CD14-positive monocyte (primary cell): ENCODE data around the gene ZNF211. TPM values are rescaled to one million over a fixed set of nuclear protein-coding genes. Genes with fewer than 3 reads are reported as not detected.
A peak's percentile ranks its signal among the peaks of the same experiment; 100 is the strongest.

ENCODE experiments used
- DNase-seq, 3 donors: peaks; one replicate each; pipeline ENCODE4 v3.0.0-alpha.2; 2011 to 2022
- H2AFZ ChIP-seq: 2 replicates; pipeline ENCODE4 v1.6.0; 2012; ENCODE audit warnings: mild to moderate bottlenecking, low read depth, low read length, inconsistent platforms; ENCODE audit not compliant: insufficient read depth, poor library complexity, severe bottlenecking
- H3K27ac ChIP-seq, 2 donors: 1 replicate in 1 of 2; 2 replicates in 1 of 2; pipeline ENCODE4 v1.5.1; 2012 to 2013; ENCODE audit warnings: low read length in 2 of 2, control low read depth in 1 of 2, inconsistent platforms in 1 of 2, low read depth in 1 of 2, mild to moderate bottlenecking in 1 of 2
- H3K27me3 ChIP-seq, 2 donors: one replicate each; pipeline versions ENCODE4 v1.6.0 to v1.6.1; 2011 to 2013; ENCODE audit warnings: low read length in 2 of 2; ENCODE audit not compliant: control insufficient read depth in 2 of 2, insufficient read depth in 2 of 2
- H3K36me3 ChIP-seq, 2 donors: replicated peaks in 1 of 2; 1 replicate in 1 of 2; 2 replicates in 1 of 2; pipeline versions ENCODE4 v1.5.1 to v1.6.1; 2012 to 2013; ENCODE audit warnings: low read length in 2 of 2, control low read depth in 1 of 2, inconsistent platforms in 1 of 2, mild to moderate bottlenecking in 1 of 2; ENCODE audit not compliant: insufficient read depth in 2 of 2, control insufficient read depth in 1 of 2
- H3K4me1 ChIP-seq, 2 donors: 1 replicate in 1 of 2; 2 replicates in 1 of 2; pipeline versions ENCODE4 v1.5.1 to v1.6.1; 2012 to 2013; ENCODE audit warnings: low read length in 2 of 2, control low read depth in 1 of 2, inconsistent platforms in 1 of 2, mild to moderate bottlenecking in 1 of 2, moderate library complexity in 1 of 2; ENCODE audit not compliant: insufficient read depth in 2 of 2, control insufficient read depth in 1 of 2
- H3K4me2 ChIP-seq: replicated peaks from 2 replicates; pipeline ENCODE3; 2012; ENCODE audit warnings: low read length, moderate library complexity, mild to moderate bottlenecking; ENCODE audit not compliant: poor library complexity, severe bottlenecking; ENCODE audit errors: extremely low read depth
- H3K4me3 ChIP-seq, 3 experiments: fragments of 200-600 bp in 1 of 3; sonication (generic) in 1 of 3; replicated peaks in 1 of 3; 1 replicate in 2 of 3; 2 replicates in 1 of 3; pipeline ENCODE4 v1.5.1; 2011 to 2013; ENCODE audit warnings: low read length in 3 of 3, mild to moderate bottlenecking in 3 of 3, control low read depth in 2 of 3, low read depth in 2 of 3, inconsistent platforms in 1 of 3, moderate library complexity in 1 of 3
- H3K79me2 ChIP-seq: 2 replicates; pipeline ENCODE4 v1.6.0; 2012; ENCODE audit warnings: mild to moderate bottlenecking, control low read depth, inconsistent platforms, low read length, moderate library complexity; ENCODE audit not compliant: insufficient read depth
- H3K9ac ChIP-seq: 2 replicates; pipeline ENCODE4 v1.6.0; 2017; ENCODE audit warnings: low read length, mild to moderate bottlenecking; ENCODE audit not compliant: insufficient read depth, poor library complexity, severe bottlenecking
- H3K9me3 ChIP-seq, 2 donors: replicated peaks in 1 of 2; 1 replicate in 1 of 2; 2 replicates in 1 of 2; pipeline versions ENCODE4 v1.5.1 to v1.6.1; 2012 to 2013; ENCODE audit warnings: low read length in 2 of 2, control low read depth in 1 of 2; ENCODE audit not compliant: control insufficient read depth in 1 of 2, insufficient read depth in 1 of 2
- H4K20me1 ChIP-seq: 2 replicates; pipeline ENCODE4 v1.6.0; 2012; ENCODE audit warnings: mild to moderate bottlenecking, low read length, control low read depth, moderate library complexity; ENCODE audit not compliant: insufficient read depth
- H3K27ac Mint-ChIP-seq, 7 donors: one replicate each; pipeline ENCODE4 v1.8.0; 2020; ENCODE audit warnings: mild to moderate bottlenecking in 7 of 7, mixed read lengths in 7 of 7, moderate library complexity in 6 of 7, inconsistent platforms in 2 of 7
- H3K27me3 Mint-ChIP-seq, 3 donors: one replicate each; pipeline ENCODE4 v1.8.0; 2021 to 2022; ENCODE audit warnings: low read depth in 3 of 3, mild to moderate bottlenecking in 3 of 3, mixed read lengths in 3 of 3, moderate library complexity in 3 of 3, inconsistent platforms in 1 of 3
- H3K36me3 Mint-ChIP-seq, 2 donors: one replicate each; pipeline ENCODE4 v1.8.0; 2020; ENCODE audit warnings: mixed read lengths in 2 of 2, inconsistent platforms in 1 of 2, mild to moderate bottlenecking in 1 of 2
- H3K4me1 Mint-ChIP-seq: one replicate; pipeline ENCODE4 v1.8.0; 2020; ENCODE audit warnings: mild to moderate bottlenecking, mixed read lengths
- H3K4me3 Mint-ChIP-seq, 2 donors: one replicate each; pipeline ENCODE4 v1.8.0; 2020; ENCODE audit warnings: mild to moderate bottlenecking in 2 of 2, mixed read lengths in 2 of 2, moderate library complexity in 1 of 2
- H3K9me3 Mint-ChIP-seq, 7 donors: one replicate each; pipeline ENCODE4 v1.8.0; 2020 to 2022; ENCODE audit warnings: mixed read lengths in 7 of 7, mild to moderate bottlenecking in 6 of 7, moderate library complexity in 6 of 7, inconsistent platforms in 2 of 7
- WGBS: methylation state at CpG from one replicate; pipeline ENCODE4 v1.1.5; 2013; ENCODE audit warnings: missing lambda C conversion rate; ENCODE audit not compliant: insufficient coverage; 5-methylcytosine and 5-hydroxymethylcytosine counted together
- intact Hi-C, 2 donors: fragments of 100-400 bp; cut with micrococcal nuclease; formaldehyde crosslinking; loops; one replicate each; pipeline versions ENCODE4 v1.15.0 to v1.15.1; 2023
- polyA plus RNA-seq, 3 donors: library from polyadenylated mRNA; depleted of rRNA in 1 of 3; unstranded in 2 of 3; stranded (reverse) in 1 of 3; fragments of 300-500 nt in 2 of 3; fragments of >200 nt in 1 of 3; fragmentation: Illumina TruSeq in 2 of 3; gene quantifications; 1 replicate in 2 of 3; 2 replicates in 1 of 3; pipeline ENCODE4 v1.2.3, GENCODE V29; 2012 to 2021
- TF ChIP-seq, protein P1 (sequence below): fragments of 200-600 bp; IDR thresholded peaks from one replicate; pipeline ENCODE4 v1.8.0; 2022; ENCODE audit warnings: antibody characterized with exemption, mild to moderate bottlenecking

ZNF211 gene
- polyA plus RNA-seq, 3 donors = 4.5 to 13.9 (median 6.1) TPM

DNA sequence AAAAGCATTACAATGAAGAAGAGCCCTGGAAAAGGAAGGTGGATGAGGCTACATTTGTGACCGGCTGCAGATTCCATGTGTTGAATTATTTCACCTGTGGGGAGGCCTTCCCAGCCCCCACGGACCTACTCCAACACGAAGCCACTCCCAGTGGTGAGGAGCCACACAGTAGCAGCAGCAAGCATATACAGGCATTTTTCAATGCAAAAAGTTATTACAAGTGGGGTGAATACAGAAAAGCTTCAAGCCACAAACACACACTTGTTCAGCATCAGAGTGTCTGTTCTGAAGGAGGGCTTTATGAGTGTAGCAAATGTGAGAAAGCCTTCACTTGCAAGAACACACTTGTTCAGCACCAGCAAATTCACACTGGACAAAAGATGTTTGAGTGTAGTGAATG, 53.8 kb downstream of the ZNF211 start:
- peaks cover 20 to 64% of the 10 kb centered on the region in 2 donors for H3K36me3 ChIP-seq

DNA sequence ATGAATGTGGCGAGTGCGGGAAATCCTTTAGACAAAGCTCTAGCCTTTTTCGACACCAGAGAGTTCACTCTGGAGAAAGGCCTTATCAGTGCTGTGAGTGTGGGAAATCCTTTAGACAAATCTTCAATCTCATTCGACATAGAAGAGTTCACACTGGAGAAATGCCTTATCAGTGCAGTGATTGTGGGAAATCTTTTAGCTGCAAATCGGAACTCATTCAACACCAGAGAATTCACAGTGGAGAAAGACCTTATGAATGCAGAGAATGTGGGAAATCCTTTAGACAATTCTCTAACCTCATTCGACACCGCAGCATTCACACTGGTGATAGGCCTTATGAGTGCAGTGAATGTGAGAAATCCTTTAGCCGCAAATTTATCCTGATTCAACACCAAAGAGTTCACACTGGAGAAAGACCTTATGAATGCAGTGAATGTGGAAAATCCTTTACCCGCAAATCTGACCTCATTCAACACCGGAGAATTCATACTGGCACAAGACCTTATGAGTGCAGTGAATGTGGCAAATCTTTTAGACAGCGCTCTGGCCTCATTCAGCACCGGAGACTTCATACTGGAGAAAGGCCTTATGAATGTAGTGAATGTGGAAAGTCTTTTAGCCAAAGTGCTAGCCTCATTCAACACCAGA, 54.5 kb downstream of the ZNF211 start:
- Mint-ChIP-seq H3K36me3 (peaks cover 57 to 73% of the 10 kb centered on the region in 2 donors), H3K4me1 (peaks cover 11% of the 10 kb centered on the region), H3K27me3 (no peaks in the 10 kb centered on the region), H3K9me3 (peaks cover 73 to 93% (median 90%) of the 10 kb centered on the region in 7 donors), H3K4me3 (no peak overlapping the region), H3K27ac (peak overlapping the region in 1 of 7 donors; percentile 18)
- intact Hi-C loops = no loop called here
- no peak overlapping the region for H3K4me2 ChIP-seq
- peaks cover 20 to 64% of the 10 kb centered on the region in 2 donors for H3K36me3 ChIP-seq
- DNase-seq = no peak
- peak overlapping the region in 1 of 3 experiments; percentile 38 for H3K4me3 ChIP-seq
- H2AFZ ChIP-seq = no peak overlapping the region
- no peaks in the 10 kb centered on the region for H3K27me3 ChIP-seq
- peaks cover 4 to 7% of the 10 kb centered on the region in 2 donors for H3K4me1 ChIP-seq
- H3K9me3 ChIP-seq = peaks cover 87 to 98% of the 10 kb centered on the region in 2 donors
- H3K27ac ChIP-seq = no peak overlapping the region
- H3K9ac ChIP-seq = no peak overlapping the region
- TF ChIP-seq, protein P1, sequence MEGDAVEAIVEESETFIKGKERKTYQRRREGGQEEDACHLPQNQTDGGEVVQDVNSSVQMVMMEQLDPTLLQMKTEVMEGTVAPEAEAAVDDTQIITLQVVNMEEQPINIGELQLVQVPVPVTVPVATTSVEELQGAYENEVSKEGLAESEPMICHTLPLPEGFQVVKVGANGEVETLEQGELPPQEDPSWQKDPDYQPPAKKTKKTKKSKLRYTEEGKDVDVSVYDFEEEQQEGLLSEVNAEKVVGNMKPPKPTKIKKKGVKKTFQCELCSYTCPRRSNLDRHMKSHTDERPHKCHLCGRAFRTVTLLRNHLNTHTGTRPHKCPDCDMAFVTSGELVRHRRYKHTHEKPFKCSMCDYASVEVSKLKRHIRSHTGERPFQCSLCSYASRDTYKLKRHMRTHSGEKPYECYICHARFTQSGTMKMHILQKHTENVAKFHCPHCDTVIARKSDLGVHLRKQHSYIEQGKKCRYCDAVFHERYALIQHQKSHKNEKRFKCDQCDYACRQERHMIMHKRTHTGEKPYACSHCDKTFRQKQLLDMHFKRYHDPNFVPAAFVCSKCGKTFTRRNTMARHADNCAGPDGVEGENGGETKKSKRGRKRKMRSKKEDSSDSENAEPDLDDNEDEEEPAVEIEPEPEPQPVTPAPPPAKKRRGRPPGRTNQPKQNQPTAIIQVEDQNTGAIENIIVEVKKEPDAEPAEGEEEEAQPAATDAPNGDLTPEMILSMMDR = no peak
- H4K20me1 ChIP-seq = no peaks in the 10 kb centered on the region
- H3K79me2 ChIP-seq = peaks cover 34% of the 10 kb centered on the region
- 100% methylated on average over 1 of the region's 12 CpGs for WGBS

More for the DNA sequence above, 53.8 kb downstream of the ZNF211 start:
- Mint-ChIP-seq H3K4me1 (peaks cover 16% of the 10 kb centered on the region), H3K36me3 (peaks cover 57 to 73% of the 10 kb centered on the region in 2 donors), H3K27me3 (no peaks in the 10 kb centered on the region), H3K27ac (peak overlapping the region in 1 of 7 donors; percentile 18), H3K4me3 (no peak overlapping the region), H3K9me3 (peaks cover 74 to 95% (median 91%) of the 10 kb centered on the region in 7 donors)
- intact Hi-C loops = no loop called here
- Histone ChIP-seq H2AFZ (no peak overlapping the region), H3K4me1 (peaks cover 11 to 12% of the 10 kb centered on the region in 2 donors), H3K4me2 (no peak overlapping the region), H3K27me3 (no peaks in the 10 kb centered on the region), H3K27ac (no peak overlapping the region), H3K9ac (no peak overlapping the region), H3K4me3 (peak overlapping the region in 1 of 3 experiments; percentile 38), H4K20me1 (no peaks in the 10 kb centered on the region), H3K9me3 (peaks cover 86 to 91% of the 10 kb centered on the region in 2 donors), H3K79me2 (peaks cover 41% of the 10 kb centered on the region)
- no peak for DNase-seq
- TF ChIP-seq, protein P1 = no peak
- WGBS = 100% methylated on average over 1 of the region's 3 CpGs
